Adipocyte (in vitro differentiated cells): ENCODE data around the gene PLAU.
"Not testable (repeated sequence)": the region's sequence is repeated elsewhere in the genome, so short reads cannot be mapped to it uniquely, and the experiment has no call there.

Source experiments
- DNase-seq: peaks from one replicate; pipeline ENCODE4 v3.0.0-alpha.2; 2015; ENCODE audit warnings: low read depth
- H3K27me3 ChIP-seq: replicated peaks from 2 replicates; pipeline ENCODE4 v1.7.0; 2013; ENCODE audit warnings: mild to moderate bottlenecking, low read length, moderate library complexity; ENCODE audit not compliant: control insufficient read depth, insufficient read depth
- H3K36me3 ChIP-seq: 2 replicates; pipeline ENCODE4 v1.7.0; 2013; ENCODE audit warnings: low read length, mild to moderate bottlenecking, moderate library complexity; ENCODE audit not compliant: control insufficient read depth, insufficient read depth, severe bottlenecking
- H3K4me1 ChIP-seq: 2 replicates; pipeline ENCODE4 v1.7.0; 2013; ENCODE audit warnings: mild to moderate bottlenecking, low read length, moderate library complexity; ENCODE audit not compliant: control insufficient read depth, insufficient read depth
- H3K4me3 ChIP-seq: 2 replicates; pipeline ENCODE4 v1.7.0; 2013; ENCODE audit warnings: mild to moderate bottlenecking, low read length, moderate library complexity
- H3K9ac ChIP-seq: 2 replicates; pipeline ENCODE4 v1.7.0; 2013; ENCODE audit warnings: mild to moderate bottlenecking, low read length, moderate library complexity
- H3K9me3 ChIP-seq: 2 replicates; pipeline ENCODE4 v1.7.0; 2013; ENCODE audit warnings: mild to moderate bottlenecking, low read length, moderate library complexity; ENCODE audit not compliant: control insufficient read depth

The PLAU gene

GRCh38 chr10:73878365-73878764 is 32.6 kb upstream of the PLAU start:
- no peak for DNase-seq
- Histone ChIP-seq H3K9ac (no peak overlapping the region), H3K4me1 (peaks cover 5% of the 10 kb centered on the region), H3K36me3 (no peaks in the 10 kb centered on the region), H3K9me3 (no peaks in the 10 kb centered on the region), H3K4me3 (no peak overlapping the region), H3K27me3 (no peaks in the 10 kb centered on the region)

- Histone ChIP-seq H3K9ac (peak overlapping the region; percentile 0), H3K4me1 (peaks cover 5% of the 10 kb centered on the region), H3K27me3 (no peaks in the 10 kb centered on the region)
Observed at GRCh38 chr10:73879296-73880173, 31.4 kb upstream of the PLAU start.

GRCh38 chr10:73881221-73881919 is 29.6 kb upstream of the PLAU start:
- Histone ChIP-seq H3K36me3 (no peaks in the 10 kb centered on the region), H3K9me3 (no peaks in the 10 kb centered on the region), H3K4me3 (no peak overlapping the region), H3K9ac (no peak overlapping the region), H3K4me1 (peaks cover 3% of the 10 kb centered on the region), H3K27me3 (no peaks in the 10 kb centered on the region)
- no peak for DNase-seq

More at GRCh38 chr10:73879296-73880173, 31.4 kb upstream of the PLAU start:
- no peak overlapping the region for H3K4me3 ChIP-seq
- DNase-seq = peak; percentile 95
- no peaks in the 10 kb centered on the region for H3K9me3 ChIP-seq
- H3K36me3 ChIP-seq = no peaks in the 10 kb centered on the region

- H3K4me1 ChIP-seq = peaks cover 29% of the 10 kb centered on the region
- DNase-seq = no peak
- no peak overlapping the region for H3K4me3 ChIP-seq
- no peaks in the 10 kb centered on the region for H3K27me3 ChIP-seq
- no peak overlapping the region for H3K9ac ChIP-seq
- H3K36me3 ChIP-seq = no peaks in the 10 kb centered on the region
- H3K9me3 ChIP-seq = no peaks in the 10 kb centered on the region
Observed at GRCh38 chr10:73884017-73884416, 26.9 kb upstream of the PLAU start.

GRCh38 chr10:73886085-73886529 is 24.8 kb upstream of the PLAU start:
- Histone ChIP-seq H3K27me3 (no peaks in the 10 kb centered on the region), H3K36me3 (no peaks in the 10 kb centered on the region), H3K9ac (peak overlapping the region; percentile 79), H3K9me3 (no peaks in the 10 kb centered on the region), H3K4me1 (peaks cover 36% of the 10 kb centered on the region), H3K4me3 (no peak overlapping the region)
- peak; percentile 91 for DNase-seq

GRCh38 chr10:73886661-73887293 is 24.2 kb upstream of the PLAU start:
- Histone ChIP-seq H3K9me3 (no peaks in the 10 kb centered on the region), H3K9ac (peak overlapping the region; percentile 79), H3K4me3 (peak overlapping the region; percentile 37), H3K36me3 (no peaks in the 10 kb centered on the region), H3K27me3 (no peaks in the 10 kb centered on the region), H3K4me1 (peaks cover 36% of the 10 kb centered on the region)
- DNase-seq = no peak

- Histone ChIP-seq H3K9me3 (no peaks in the 10 kb centered on the region), H3K4me3 (peak overlapping the region; percentile 37), H3K4me1 (peaks cover 38% of the 10 kb centered on the region), H3K9ac (peak overlapping the region; percentile 79), H3K36me3 (no peaks in the 10 kb centered on the region), H3K27me3 (no peaks in the 10 kb centered on the region)
- peak; percentile 97 for DNase-seq
Observed at GRCh38 chr10:73887294-73888039, 23.5 kb upstream of the PLAU start.

- no peaks in the 10 kb centered on the region for H3K36me3 ChIP-seq
- H3K27me3 ChIP-seq = no peaks in the 10 kb centered on the region
- no peak overlapping the region for H3K4me3 ChIP-seq
- H3K4me1 ChIP-seq = peaks cover 48% of the 10 kb centered on the region
- H3K9me3 ChIP-seq = no peaks in the 10 kb centered on the region
- peak; percentile 20 for DNase-seq
- H3K9ac ChIP-seq = peak overlapping the region; percentile 79
Observed at GRCh38 chr10:73888514-73888913, 22.4 kb upstream of the PLAU start.

- DNase-seq = peak; percentile 69
Observed at GRCh38 chr10:73889014-73889413, 21.9 kb upstream of the PLAU start.

GRCh38 chr10:73889416-73889815 is 21.5 kb upstream of the PLAU start:
- H3K9me3 ChIP-seq, H3K36me3 ChIP-seq, H3K27me3 ChIP-seq, H3K4me3 ChIP-seq, H3K9ac ChIP-seq, DNase-seq: not testable (repeated sequence)
- H3K4me1 ChIP-seq = peaks cover 57% of the 10 kb centered on the region

More at GRCh38 chr10:73889014-73889413, 21.9 kb upstream of the PLAU start:
- H3K27me3 ChIP-seq = no peaks in the 10 kb centered on the region
- H3K4me3 ChIP-seq = no peak overlapping the region
- peaks cover 53% of the 10 kb centered on the region for H3K4me1 ChIP-seq
- no peaks in the 10 kb centered on the region for H3K9me3 ChIP-seq
- no peaks in the 10 kb centered on the region for H3K36me3 ChIP-seq
- peak overlapping the region; percentile 79 for H3K9ac ChIP-seq
